Activated CD4-positive, alpha-beta T cell treated with anti-CD3 and anti-CD28 coated beads, Interleukin-2, amount 50 U/mL, for 1 hour (primary cell): Measurements from ENCODE around the gene ZNF438.
"Not testable (repeated sequence)": the region's sequence is repeated elsewhere in the genome, so short reads cannot be mapped to it uniquely, and the experiment has no call there.

Source experiments
- DNase-seq: peaks from one replicate; pipeline ENCODE4 v3.0.0-alpha.2; 2020

ZNF438 gene

DNA sequence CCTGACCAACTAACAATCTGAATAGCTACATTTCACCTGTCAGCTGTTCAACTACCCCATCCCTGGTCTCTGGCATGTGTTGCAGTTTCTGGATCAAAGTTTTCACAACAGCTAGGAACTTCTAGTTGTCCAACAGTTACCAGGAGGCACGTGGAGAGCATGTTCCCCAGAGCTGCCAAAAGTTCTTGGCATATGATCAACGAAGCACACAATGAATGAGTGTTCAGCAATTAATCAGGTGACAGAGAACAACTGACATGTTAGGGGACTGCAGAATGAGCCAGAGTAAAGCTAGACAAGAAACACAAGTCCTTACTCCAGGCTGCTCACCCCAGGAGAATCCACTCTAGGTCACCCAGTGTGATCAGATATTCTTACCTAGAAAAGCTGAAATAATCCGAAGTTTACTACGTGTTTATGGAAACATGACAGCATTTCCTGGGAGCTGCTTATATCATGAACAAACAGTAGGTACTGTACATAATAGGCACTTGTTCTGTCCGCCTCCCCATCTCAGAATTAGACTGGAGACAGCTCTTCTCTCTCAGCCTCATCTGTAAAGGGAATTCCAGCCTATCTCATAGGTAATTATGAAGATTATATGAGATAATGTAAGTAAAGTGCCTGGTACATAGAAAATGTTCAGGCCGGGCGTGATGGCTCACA lies 50.6 kb downstream of the ZNF438 start:
- DNase-seq, result no peak

DNA sequence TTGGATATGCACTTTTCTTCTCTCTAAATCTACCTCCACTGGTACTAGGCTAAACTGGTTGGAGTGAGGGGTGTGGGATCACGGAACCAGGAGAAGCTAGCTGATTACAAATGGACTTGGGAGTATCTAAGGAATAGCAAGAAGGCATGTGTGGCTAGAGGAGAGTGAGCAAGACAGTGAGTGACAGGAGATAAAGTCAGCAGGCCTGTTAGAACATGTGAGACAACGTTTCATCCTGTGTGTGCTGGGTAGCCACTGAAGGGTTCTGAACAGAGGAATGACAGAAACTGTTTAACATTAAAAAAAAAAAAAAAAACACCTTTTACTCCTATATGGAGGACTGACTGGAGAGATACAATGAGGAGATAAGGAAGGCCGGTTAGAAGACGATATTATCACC lies 51.7 kb downstream of the ZNF438 start:
- no peak for DNase-seq

GRCh38 chr10:30978843-30979242 lies 52.8 kb downstream of the ZNF438 start:
- DNase-seq, result no peak

- no peak for DNase-seq
Measured at GRCh38 chr10:30977385-30977784, 54.3 kb downstream of the ZNF438 start.

- DNase-seq, result no peak
Measured at GRCh38 chr10:30974773-30975415, 56.8 kb downstream of the ZNF438 start.

DNA sequence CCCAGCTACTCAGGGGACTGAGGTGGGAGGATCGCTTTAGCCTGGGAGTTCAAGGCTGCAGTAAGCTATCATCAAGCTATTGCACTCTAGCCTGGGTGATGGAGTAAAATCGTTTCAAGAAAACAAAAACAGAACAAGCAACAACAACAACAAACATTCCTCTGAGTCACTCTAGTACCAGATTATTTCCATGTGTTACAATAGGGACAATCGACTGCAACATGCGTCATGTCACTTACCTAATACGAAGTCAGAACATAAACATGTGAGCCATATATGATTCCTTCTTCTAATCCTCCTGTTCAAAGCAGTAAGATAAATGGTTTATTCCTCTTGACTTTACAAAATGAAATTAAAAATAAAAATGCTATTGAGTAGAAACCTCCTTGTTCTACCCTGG lies 57.3 kb downstream of the ZNF438 start:
- DNase-seq, result no peak

GRCh38 chr10:30973737-30974136 lies 57.9 kb downstream of the ZNF438 start:
- no peak for DNase-seq

DNA sequence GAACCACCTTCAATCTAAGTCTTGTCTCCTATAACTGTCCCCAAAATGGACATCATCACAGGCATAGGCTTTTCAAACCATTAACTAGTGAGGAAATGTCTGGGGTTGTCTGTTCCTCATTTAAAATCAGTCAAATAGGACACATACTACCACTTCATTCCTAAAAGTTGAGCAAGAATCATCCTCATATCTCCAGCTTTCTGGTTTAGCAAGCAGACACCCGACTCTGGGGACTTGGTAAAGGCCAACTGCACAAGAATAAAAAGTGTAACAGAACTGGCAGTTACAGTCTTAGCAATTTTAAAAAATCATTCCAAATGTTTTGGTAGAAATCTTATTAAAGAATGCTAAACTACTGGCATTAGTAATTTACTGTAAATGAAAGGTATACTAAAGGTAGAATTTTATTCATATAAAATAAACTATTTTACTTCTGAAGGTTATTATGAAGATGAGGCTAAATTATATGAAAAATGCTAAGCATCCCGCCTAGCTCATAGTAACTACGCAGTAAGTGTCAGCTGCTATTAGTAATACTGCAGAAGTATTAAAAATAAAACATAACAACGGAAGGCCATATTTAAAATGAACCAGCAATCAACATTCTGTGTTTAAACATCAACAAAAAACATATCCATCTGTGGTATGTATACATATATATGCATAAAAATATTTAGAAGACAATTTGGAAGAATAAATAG lies 60.8 kb downstream of the ZNF438 start:
- no peak for DNase-seq

- DNase-seq, result no peak
Measured at GRCh38 chr10:30968711-30969110, 63.0 kb downstream of the ZNF438 start.

DNA sequence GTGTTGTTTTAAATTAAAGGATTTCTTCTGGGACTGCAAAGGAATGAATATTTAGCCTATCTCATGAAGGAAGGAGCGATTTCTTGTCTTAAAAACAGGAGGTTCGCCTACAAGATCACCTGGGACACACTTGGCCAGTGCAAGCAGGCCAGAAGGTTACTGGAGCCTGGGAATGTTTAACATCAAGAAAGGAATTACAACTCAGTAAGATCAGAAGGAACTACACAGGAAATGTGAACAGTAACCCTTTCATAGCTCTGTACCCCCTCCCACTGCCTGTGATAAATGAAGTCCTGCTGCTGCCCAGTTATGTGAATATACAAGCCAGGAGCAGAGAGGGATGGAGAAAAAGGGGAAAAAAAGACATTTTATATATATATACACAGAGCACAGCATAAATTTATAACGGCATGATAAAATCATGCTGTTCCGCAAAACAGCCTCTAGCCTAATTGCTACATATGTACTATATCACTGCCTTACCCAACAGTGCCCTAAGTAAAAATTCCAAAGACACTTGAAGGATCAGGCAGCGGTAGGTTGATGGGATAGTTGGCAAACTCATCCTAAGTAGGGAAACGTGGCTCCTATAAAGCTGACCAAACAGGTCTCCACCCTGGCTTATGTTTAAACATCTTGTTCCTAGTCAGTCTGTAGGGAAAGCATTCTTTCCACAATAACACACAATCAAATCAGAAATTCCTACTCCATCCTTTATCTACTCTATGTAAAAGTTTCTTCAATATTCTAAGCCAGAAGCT lies 63.8 kb downstream of the ZNF438 start:
- no peak for DNase-seq

- DNase-seq, result no peak
Measured at GRCh38 chr10:30963992-30964930, 67.4 kb downstream of the ZNF438 start.

DNA sequence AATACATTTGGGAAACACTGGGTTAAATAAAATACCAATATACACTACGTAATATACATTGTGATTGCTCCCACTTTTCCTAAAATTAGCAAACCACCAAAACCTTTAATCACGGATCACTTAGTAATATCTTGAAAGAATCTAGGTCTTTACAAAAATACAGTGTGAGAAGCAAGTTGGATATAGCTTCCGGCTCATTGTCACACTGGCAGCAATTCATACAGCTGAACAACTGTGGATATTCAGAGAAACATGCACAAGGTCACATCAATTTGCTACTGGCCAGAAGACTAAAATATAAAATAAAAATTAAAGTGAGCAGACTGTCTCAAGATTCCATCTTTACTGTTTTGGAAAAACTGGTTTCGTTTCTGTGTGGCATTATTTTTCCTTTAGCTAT lies 69.1 kb downstream of the ZNF438 start:
- no peak for DNase-seq

DNA sequence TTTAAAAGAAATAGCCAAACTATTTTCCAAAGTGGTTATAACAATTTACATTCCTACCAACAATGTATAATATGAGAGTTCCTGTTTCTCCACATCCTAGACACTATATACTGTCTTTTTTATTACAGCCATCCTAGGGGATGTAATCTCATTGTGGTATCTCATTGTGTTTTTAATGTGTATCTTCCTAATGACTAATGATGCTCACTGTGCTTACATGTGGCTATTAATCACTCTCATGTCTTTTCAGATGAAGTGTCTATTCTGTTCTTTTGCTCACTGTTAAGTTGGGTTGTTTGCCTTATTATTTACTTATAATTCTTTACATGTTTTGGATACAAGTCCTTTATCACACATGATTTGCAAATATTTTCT lies 71.8 kb downstream of the ZNF438 start:
- DNase-seq, result no peak

GRCh38 chr10:30949218-30949617 lies 82.4 kb downstream of the ZNF438 start:
- DNase-seq, result not testable (repeated sequence)

DNA sequence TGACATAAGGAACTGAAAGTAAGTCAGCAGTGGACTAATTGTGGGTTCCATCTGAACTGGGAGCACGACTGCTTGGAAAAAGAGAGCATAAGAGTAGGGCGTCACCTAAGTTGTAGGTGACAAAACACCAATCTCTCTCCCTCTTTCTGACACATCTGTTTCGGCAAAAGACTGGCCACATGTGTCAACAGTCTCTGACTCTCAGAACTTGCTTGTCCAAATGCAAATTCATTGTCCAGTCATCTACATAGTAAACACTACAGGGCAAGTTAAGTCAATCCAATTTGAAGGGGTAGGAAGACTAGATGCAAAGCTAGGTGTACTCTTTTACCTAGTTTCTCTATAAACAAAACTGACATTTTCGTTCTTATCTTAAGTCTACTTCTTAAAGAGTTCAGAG lies 87.7 kb downstream of the ZNF438 start:
- no peak for DNase-seq

DNA sequence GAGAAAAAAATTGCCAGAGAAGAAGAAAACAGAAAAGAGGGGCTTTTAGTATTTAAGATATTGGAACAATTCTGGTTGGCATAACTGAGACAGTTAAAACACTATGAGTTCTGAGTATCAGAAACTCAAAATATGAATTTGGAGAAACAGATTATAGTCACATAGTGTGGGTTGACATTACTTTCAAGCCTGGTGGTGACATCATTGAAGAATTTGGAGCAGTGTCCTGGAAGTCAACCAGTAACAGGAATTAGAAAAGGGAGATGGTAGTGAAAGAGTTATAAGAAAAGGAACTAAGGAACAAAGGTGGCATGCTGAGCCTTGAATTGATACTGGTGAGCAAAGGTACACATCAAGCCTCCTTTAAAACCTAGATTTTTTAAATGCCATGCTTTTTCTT lies 88.2 kb downstream of the ZNF438 start:
- no peak for DNase-seq

GRCh38 chr10:30940256-30940655 lies 91.4 kb downstream of the ZNF438 start:
- no peak for DNase-seq

GRCh38 chr10:30939643-30940251 lies 91.9 kb downstream of the ZNF438 start:
- DNase-seq, result no peak

- no peak for DNase-seq
Measured at GRCh38 chr10:30935078-30935477, 96.6 kb downstream of the ZNF438 start.

- DNase-seq, result no peak
Measured at GRCh38 chr10:30931094-30931493, 100.6 kb downstream of the ZNF438 start.

GRCh38 chr10:30929901-30930520 lies 101.7 kb downstream of the ZNF438 start:
- no peak for DNase-seq
